Measurements from ENCODE around the gene TMEM255B. TPM values are rescaled to one million over a fixed set of nuclear protein-coding genes. Genes with fewer than 3 reads are reported as not detected.
A peak's percentile ranks its signal among the peaks of the same experiment; 100 is the strongest.

Gene TMEM255B
- polyA plus RNA-seq, 3 donors: 5.1 to 7.5 (median 5.9) TPM

DNA sequence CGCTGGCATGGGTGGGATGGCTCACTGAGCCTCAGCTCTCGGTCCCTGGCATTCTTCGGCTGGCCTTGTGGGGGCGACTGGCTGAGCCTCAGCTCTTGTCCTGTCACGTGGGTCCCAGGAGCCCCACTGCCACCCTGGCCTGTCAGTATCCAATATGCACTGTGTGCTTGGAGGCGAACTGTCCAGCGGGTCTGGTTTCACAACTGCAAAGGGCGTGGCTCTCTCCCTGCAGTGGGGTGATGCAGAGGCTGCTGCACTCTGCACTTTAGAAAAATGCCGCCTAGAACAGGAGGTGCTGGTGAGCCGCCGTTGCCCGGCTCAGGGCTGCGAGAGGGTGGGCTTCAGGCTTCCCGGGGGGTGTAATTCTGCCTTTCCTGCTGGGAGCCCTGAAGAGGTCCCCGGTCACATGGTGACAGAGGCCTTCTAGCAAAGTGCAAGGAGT is 17.0 kb upstream of the TMEM255B start:
- Histone ChIP-seq H3K27me3 (ENCODE audit: control insufficient read depth in 2 of 2, insufficient read depth in 2 of 2, low read length in 2 of 2) (peaks cover 0 to 16% of the 10 kb centered on the region in 2 donors), H3K4me3 (replicated peaks in 1 of 3; ENCODE audit: low read depth in 2 of 3, low read length in 3 of 3) (peak overlapping the region in 1 of 3 experiments; percentile 37)
- peak overlapping the region; percentile 43 to 74 for H3K4me3 Mint-ChIP-seq

DNA sequence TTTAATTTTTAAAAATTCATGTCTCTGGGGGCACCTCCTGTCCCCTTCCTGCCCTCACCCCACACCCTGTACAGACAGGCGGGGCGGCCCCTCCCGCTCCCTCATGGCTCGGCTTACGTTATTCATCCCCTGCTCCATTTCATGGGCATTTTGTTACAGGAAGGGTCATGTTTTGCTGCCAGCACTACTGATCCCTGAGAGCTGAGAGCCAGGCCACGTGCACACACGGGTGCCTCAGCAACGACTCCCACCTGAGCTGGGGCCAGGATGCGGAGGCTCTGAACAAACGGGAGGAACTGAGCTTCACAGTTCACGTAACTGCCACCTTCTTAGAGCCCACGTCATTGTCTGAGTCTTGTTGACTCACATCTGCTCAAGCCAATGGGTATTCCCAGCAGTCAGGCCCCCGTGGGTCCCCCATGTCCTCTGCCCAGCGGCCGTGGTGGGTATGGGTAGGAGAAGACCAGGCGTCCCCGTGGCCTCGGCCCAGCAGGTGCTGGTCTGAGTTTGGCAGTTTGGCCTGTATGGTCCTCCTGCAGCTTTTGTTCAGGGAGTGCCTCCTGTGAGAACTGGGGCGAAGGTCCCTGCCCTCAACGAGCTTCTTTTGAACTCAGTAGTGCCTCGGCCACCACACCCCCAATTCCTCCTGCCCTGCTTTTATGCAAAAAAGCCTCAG is 16.4 kb upstream of the TMEM255B start:
- no peak overlapping the region for H3K4me3 Mint-ChIP-seq
- H3K27ac ChIP-seq (ENCODE audit: low read depth in 1 of 2, low read length in 2 of 2): no peak overlapping the region

More for the DNA sequence above, 17.0 kb upstream of the TMEM255B start:
- Histone ChIP-seq H3K4me1 (ENCODE audit: control insufficient read depth in 1 of 2, insufficient read depth in 2 of 2, low read length in 2 of 2) (peaks cover 23 to 28% of the 10 kb centered on the region in 2 donors), H3K79me2 (ENCODE audit: insufficient read depth, low read length) (no peaks in the 10 kb centered on the region), H4K20me1 (ENCODE audit: insufficient read depth, low read length) (no peaks in the 10 kb centered on the region), H2AFZ (ENCODE audit: insufficient read depth, low read depth, low read length, poor library complexity, severe bottlenecking) (peak overlapping the region; percentile 70), H3K9ac (ENCODE audit: insufficient read depth, low read length, poor library complexity, severe bottlenecking) (no peak overlapping the region), H3K27ac (ENCODE audit: low read depth in 1 of 2, low read length in 2 of 2) (no peak overlapping the region), H3K4me2 (replicated peaks; ENCODE audit: extremely low read depth, low read length, poor library complexity, severe bottlenecking) (peak overlapping the region; percentile 54), H3K9me3 (replicated peaks in 1 of 2; ENCODE audit: control insufficient read depth in 1 of 2, insufficient read depth in 1 of 2, low read length in 2 of 2) (no peaks in the 10 kb centered on the region), H3K36me3 (replicated peaks in 1 of 2; ENCODE audit: control insufficient read depth in 1 of 2, insufficient read depth in 2 of 2, low read length in 2 of 2) (no peaks in the 10 kb centered on the region)
- intact Hi-C loops (cut with micrococcal nuclease): no loop called here
- Mint-ChIP-seq H3K27ac (peak overlapping the region in 1 of 7 donors; percentile 21), H3K36me3 (no peaks in the 10 kb centered on the region), H3K27me3 (ENCODE audit: low read depth in 3 of 3) (peaks cover 34 to 63% (median 49%) of the 10 kb centered on the region in 3 donors), H3K9me3 (peaks cover 0 to 2% (median 0%) of the 10 kb centered on the region in 7 donors), H3K4me1 (peaks cover 30% of the 10 kb centered on the region)
- 8% methylated on average over 14 of the region's 15 CpGs for WGBS (ENCODE audit: insufficient coverage)
- DNase-seq: peak; percentile 60 to 66 (median 64)
- TF ChIP-seq, protein P1, sequence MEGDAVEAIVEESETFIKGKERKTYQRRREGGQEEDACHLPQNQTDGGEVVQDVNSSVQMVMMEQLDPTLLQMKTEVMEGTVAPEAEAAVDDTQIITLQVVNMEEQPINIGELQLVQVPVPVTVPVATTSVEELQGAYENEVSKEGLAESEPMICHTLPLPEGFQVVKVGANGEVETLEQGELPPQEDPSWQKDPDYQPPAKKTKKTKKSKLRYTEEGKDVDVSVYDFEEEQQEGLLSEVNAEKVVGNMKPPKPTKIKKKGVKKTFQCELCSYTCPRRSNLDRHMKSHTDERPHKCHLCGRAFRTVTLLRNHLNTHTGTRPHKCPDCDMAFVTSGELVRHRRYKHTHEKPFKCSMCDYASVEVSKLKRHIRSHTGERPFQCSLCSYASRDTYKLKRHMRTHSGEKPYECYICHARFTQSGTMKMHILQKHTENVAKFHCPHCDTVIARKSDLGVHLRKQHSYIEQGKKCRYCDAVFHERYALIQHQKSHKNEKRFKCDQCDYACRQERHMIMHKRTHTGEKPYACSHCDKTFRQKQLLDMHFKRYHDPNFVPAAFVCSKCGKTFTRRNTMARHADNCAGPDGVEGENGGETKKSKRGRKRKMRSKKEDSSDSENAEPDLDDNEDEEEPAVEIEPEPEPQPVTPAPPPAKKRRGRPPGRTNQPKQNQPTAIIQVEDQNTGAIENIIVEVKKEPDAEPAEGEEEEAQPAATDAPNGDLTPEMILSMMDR (IDR thresholded peaks at IDR 0.05): peak; percentile 24

More for the DNA sequence above, 16.4 kb upstream of the TMEM255B start:
- Histone ChIP-seq H3K4me2 (replicated peaks; ENCODE audit: extremely low read depth, low read length, poor library complexity, severe bottlenecking) (peak overlapping the region; percentile 54), H3K4me3 (replicated peaks in 1 of 3; ENCODE audit: low read depth in 2 of 3, low read length in 3 of 3) (peak overlapping the region in 1 of 3 experiments; percentile 37), H3K9ac (ENCODE audit: insufficient read depth, low read length, poor library complexity, severe bottlenecking) (no peak overlapping the region), H3K9me3 (replicated peaks in 1 of 2; ENCODE audit: control insufficient read depth in 1 of 2, insufficient read depth in 1 of 2, low read length in 2 of 2) (no peaks in the 10 kb centered on the region), H3K36me3 (replicated peaks in 1 of 2; ENCODE audit: control insufficient read depth in 1 of 2, insufficient read depth in 2 of 2, low read length in 2 of 2) (no peaks in the 10 kb centered on the region), H3K4me1 (ENCODE audit: control insufficient read depth in 1 of 2, insufficient read depth in 2 of 2, low read length in 2 of 2) (peaks cover 22 to 28% of the 10 kb centered on the region in 2 donors), H2AFZ (ENCODE audit: insufficient read depth, low read depth, low read length, poor library complexity, severe bottlenecking) (peak overlapping the region; percentile 70), H3K79me2 (ENCODE audit: insufficient read depth, low read length) (no peaks in the 10 kb centered on the region), H3K27me3 (ENCODE audit: control insufficient read depth in 2 of 2, insufficient read depth in 2 of 2, low read length in 2 of 2) (peaks cover 0 to 14% of the 10 kb centered on the region in 2 donors), H4K20me1 (ENCODE audit: insufficient read depth, low read length) (no peaks in the 10 kb centered on the region)
- 62% methylated on average over 17 of the region's 21 CpGs for WGBS (ENCODE audit: insufficient coverage)
- no peaks in the 10 kb centered on the region for H3K36me3 Mint-ChIP-seq
- peaks cover 27% of the 10 kb centered on the region for H3K4me1 Mint-ChIP-seq
- intact Hi-C loops (cut with micrococcal nuclease): no loop called here
- DNase-seq: peak in 1 of 3 donors; percentile 22
- TF ChIP-seq, protein P1 (IDR thresholded peaks at IDR 0.05): no peak
- H3K27ac Mint-ChIP-seq: peak overlapping the region in 1 of 7 donors; percentile 24
- peaks cover 31 to 60% (median 45%) of the 10 kb centered on the region in 3 donors for H3K27me3 Mint-ChIP-seq (ENCODE audit: low read depth in 3 of 3)
- H3K9me3 Mint-ChIP-seq: no peaks in the 10 kb centered on the region

All from CD14-positive monocyte (primary cell).